GM18951 (cell line): ENCODE data around the gene FBXO21.
"Not testable (repeated sequence)": the region's sequence is repeated elsewhere in the genome, so short reads cannot be mapped to it uniquely, and the experiment has no call there.

ENCODE experiments used
- POLR2A ChIP-seq: IDR thresholded peaks from 4 replicates; pipeline ENCODE4 v1.6.1; 2011; ENCODE audit warnings: mild to moderate bottlenecking; ENCODE audit not compliant: insufficient read length, insufficient read depth; ENCODE audit errors: extremely low read depth
- in situ Hi-C: fragments of 300-500 bp; cut with MboI; formaldehyde crosslinking; loops from one replicate; pipeline ENCODE4 v1.12.0; 2022; ENCODE audit warnings: low sequenced_read_pairs, mixed read lengths, inconsistent platforms; ENCODE audit not compliant: unreplicated experiment

The FBXO21 gene

GRCh38 chr12:117193903-117194302 is 3.6 kb upstream of the FBXO21 start:
- in situ Hi-C loops: no loop called here
- no peak for TF ChIP-seq POLR2A

- in situ Hi-C loops: not testable (repeated sequence)
Measured at GRCh38 chr12:117192581-117192980, 2.3 kb upstream of the FBXO21 start.

- TF ChIP-seq POLR2A: no peak
- in situ Hi-C loops: no loop called here
Measured at GRCh38 chr12:117192057-117192456, 1.8 kb upstream of the FBXO21 start.

GRCh38 chr12:117189725-117190209 is 503 bp downstream of the FBXO21 start:
- in situ Hi-C loops: no loop called here
- TF ChIP-seq POLR2A: no peak

- no peak for TF ChIP-seq POLR2A
- in situ Hi-C loops: no loop called here
Measured at GRCh38 chr12:117188961-117189724, 1.1 kb downstream of the FBXO21 start.

GRCh38 chr12:117188121-117188665 is 2.1 kb downstream of the FBXO21 start:
- in situ Hi-C loops: no loop called here

GRCh38 chr12:117187421-117187820 is 2.8 kb downstream of the FBXO21 start:
- no peak for TF ChIP-seq POLR2A
- in situ Hi-C loops: no loop called here

More at GRCh38 chr12:117188121-117188665, 2.1 kb downstream of the FBXO21 start:
- no peak for TF ChIP-seq POLR2A

GRCh38 chr12:117182866-117183265 is 7.4 kb downstream of the FBXO21 start:
- in situ Hi-C loops: no loop called here
- no peak for TF ChIP-seq POLR2A

- in situ Hi-C loops: not testable (repeated sequence)
Measured at GRCh38 chr12:117181468-117181843, 8.8 kb downstream of the FBXO21 start.

GRCh38 chr12:117180758-117181467 is 9.4 kb downstream of the FBXO21 start:
- in situ Hi-C loops: no loop called here
- no peak for TF ChIP-seq POLR2A

- in situ Hi-C loops: no loop called here
Measured at GRCh38 chr12:117178745-117179144, 11.5 kb downstream of the FBXO21 start.

GRCh38 chr12:117178301-117178700 is 12.0 kb downstream of the FBXO21 start:
- TF ChIP-seq POLR2A: no peak
- in situ Hi-C loops: no loop called here

More at GRCh38 chr12:117178745-117179144, 11.5 kb downstream of the FBXO21 start:
- no peak for TF ChIP-seq POLR2A

GRCh38 chr12:117172168-117172567 is 18.1 kb downstream of the FBXO21 start:
- in situ Hi-C loops: no loop called here

More at GRCh38 chr12:117172168-117172567, 18.1 kb downstream of the FBXO21 start:
- no peak for TF ChIP-seq POLR2A
